H9 (cell line): ENCODE results near the gene PLXNA2. TPM values are rescaled to one million over a fixed set of nuclear protein-coding genes. Genes with fewer than 3 reads are reported as not detected.

ENCODE experiments used
- DNase-seq: peaks from one replicate; pipeline ENCODE4 v3.0.0-alpha.2; 2017
- H2AFZ ChIP-seq: one replicate; pipeline ENCODE4 v1.6.1; 2013; ENCODE audit warnings: mild to moderate bottlenecking, low read length, control low read depth, moderate library complexity
- H2AK5ac ChIP-seq: 2 replicates; pipeline ENCODE4 v1.6.1; 2013; ENCODE audit warnings: low read length, control low read depth, mixed read lengths; ENCODE audit not compliant: insufficient read length
- H2BK120ac ChIP-seq: one replicate; pipeline ENCODE4 v1.6.1; 2013; ENCODE audit warnings: low read depth, mild to moderate bottlenecking, low read length, control low read depth, inconsistent platforms; ENCODE audit not compliant: poor library complexity, severe bottlenecking
- H2BK12ac ChIP-seq: 2 replicates; pipeline ENCODE4 v1.6.1; 2013; ENCODE audit warnings: low read length, control low read depth, mixed read lengths, low read depth; ENCODE audit not compliant: insufficient read length
- H2BK15ac ChIP-seq: 2 replicates; pipeline ENCODE4 v1.6.1; 2013; ENCODE audit warnings: low read depth, low read length, control low read depth
- H2BK20ac ChIP-seq: one replicate; pipeline ENCODE4 v1.6.1; 2013; ENCODE audit warnings: low read depth, mild to moderate bottlenecking, low read length, control low read depth, inconsistent platforms; ENCODE audit not compliant: poor library complexity, severe bottlenecking
- H2BK5ac ChIP-seq: 2 replicates; pipeline ENCODE4 v1.6.1; 2013; ENCODE audit warnings: low read length, control low read depth, mixed read lengths; ENCODE audit not compliant: insufficient read length
- H3K14ac ChIP-seq: 2 replicates; pipeline ENCODE4 v1.6.1; 2013; ENCODE audit warnings: low read length, control low read depth; ENCODE audit not compliant: insufficient read depth
- H3K18ac ChIP-seq: 2 replicates; pipeline ENCODE4 v1.6.1; 2013; ENCODE audit warnings: low read depth, mild to moderate bottlenecking, mixed read lengths, low read length, control low read depth; ENCODE audit not compliant: insufficient read length
- H3K23ac ChIP-seq: 2 replicates; pipeline ENCODE4 v1.6.1; 2013; ENCODE audit warnings: low read length, control low read depth, mixed read lengths, low read depth; ENCODE audit not compliant: insufficient read length
- H3K23me2 ChIP-seq: 2 replicates; pipeline ENCODE4 v1.6.1; 2013; ENCODE audit warnings: low read depth, mild to moderate bottlenecking, mixed read lengths, low read length, control low read depth; ENCODE audit not compliant: insufficient read length, poor library complexity, severe bottlenecking
- H3K27ac ChIP-seq: 2 replicates; pipeline ENCODE4 v1.5.1; 2013; ENCODE audit warnings: low read length, control low read depth, mixed read lengths, low read depth; ENCODE audit not compliant: insufficient read length
- H3K27me3 ChIP-seq: 2 replicates; pipeline ENCODE4 v1.6.1; 2013; ENCODE audit warnings: low read length, control low read depth, inconsistent platforms; ENCODE audit not compliant: insufficient read depth
- H3K4ac ChIP-seq: 2 replicates; pipeline ENCODE4 v1.6.1; 2013; ENCODE audit warnings: low read depth, mild to moderate bottlenecking, control low read depth, inconsistent platforms, low read length, moderate library complexity
- H3K4me1 ChIP-seq: 2 replicates; pipeline ENCODE4 v1.6.1; 2013; ENCODE audit warnings: low read length, control low read depth, inconsistent platforms; ENCODE audit not compliant: insufficient read depth
- H3K4me2 ChIP-seq: 2 replicates; pipeline ENCODE4 v1.6.1; 2013; ENCODE audit warnings: low read length, control low read depth, mixed read lengths; ENCODE audit not compliant: insufficient read length, insufficient read depth
- H3K56ac ChIP-seq: 2 replicates; pipeline ENCODE4 v1.6.1; 2013; ENCODE audit warnings: low read depth, mild to moderate bottlenecking, mixed read lengths, low read length, control low read depth; ENCODE audit not compliant: insufficient read length
- H3K79me1 ChIP-seq: 2 replicates; pipeline ENCODE4 v1.6.1; 2013; ENCODE audit warnings: low read depth, mild to moderate bottlenecking, moderate library complexity, low read length, control low read depth, inconsistent platforms; ENCODE audit not compliant: insufficient read depth, poor library complexity, severe bottlenecking
- H3K79me2 ChIP-seq: 2 replicates; pipeline ENCODE4 v1.6.1; 2013; ENCODE audit warnings: low read length, control low read depth, inconsistent platforms; ENCODE audit not compliant: insufficient read depth
- H3K9ac ChIP-seq: 2 replicates; pipeline ENCODE4 v1.6.1; 2013; ENCODE audit warnings: low read length, control low read depth, mixed read lengths; ENCODE audit not compliant: insufficient read length; ENCODE audit errors: extremely low read depth
- H3K9me3 ChIP-seq: one replicate; pipeline ENCODE4 v1.6.1; 2013; ENCODE audit warnings: low read depth, low read length, inconsistent platforms; ENCODE audit not compliant: control insufficient read depth
- H3T11ph ChIP-seq: one replicate; pipeline ENCODE4 v1.6.1; 2013; ENCODE audit warnings: mild to moderate bottlenecking, low read length, control low read depth, inconsistent platforms
- H4K20me1 ChIP-seq: one replicate; pipeline ENCODE4 v1.6.1; 2013; ENCODE audit not compliant: control insufficient read depth, insufficient read length, insufficient read depth
- H4K5ac ChIP-seq: 2 replicates; pipeline ENCODE4 v1.6.1; 2013; ENCODE audit warnings: low read depth, mild to moderate bottlenecking, mixed read lengths, low read length, control low read depth; ENCODE audit not compliant: insufficient read length
- H4K8ac ChIP-seq: replicated peaks from 2 replicates; pipeline ENCODE4 v1.6.1; 2013; ENCODE audit warnings: low read length, control low read depth, mixed read lengths, low read depth; ENCODE audit not compliant: insufficient read length
- H4K91ac ChIP-seq: 2 replicates; pipeline ENCODE4 v1.6.1; 2013; ENCODE audit warnings: low read depth, mild to moderate bottlenecking, moderate library complexity, mixed read lengths, low read length, control low read depth; ENCODE audit not compliant: insufficient read length
- H3K27ac Mint-ChIP-seq, 3 experiments: 2 replicates in 2 of 3; 3 replicates in 1 of 3; pipeline ENCODE4 v1.8.0; 2020 to 2021; ENCODE audit warnings: mixed read lengths in 3 of 3, mild to moderate bottlenecking in 1 of 3, moderate library complexity in 1 of 3
- H3K27me3 Mint-ChIP-seq: 2 replicates; pipeline ENCODE4 v1.8.0; 2021; ENCODE audit warnings: low read depth, mild to moderate bottlenecking, moderate library complexity, mixed read lengths
- H3K36me3 Mint-ChIP-seq, 3 experiments: 2 replicates in 2 of 3; 3 replicates in 1 of 3; pipeline ENCODE4 v1.8.0; 2020 to 2021; ENCODE audit warnings: low read depth in 3 of 3, mixed read lengths in 3 of 3; ENCODE audit not compliant: insufficient read depth in 1 of 3
- H3K4me1 Mint-ChIP-seq, 2 experiments: 2 replicates each; pipeline ENCODE4 v1.8.0; 2020; ENCODE audit warnings: mixed read lengths in 2 of 2
- H3K4me3 Mint-ChIP-seq, 2 experiments: 2 replicates in 1 of 2; 3 replicates in 1 of 2; pipeline ENCODE4 v1.8.0; 2020 to 2021; ENCODE audit warnings: mild to moderate bottlenecking in 2 of 2, mixed read lengths in 2 of 2, moderate library complexity in 1 of 2
- H3K9me3 Mint-ChIP-seq, 2 experiments: 2 replicates in 1 of 2; 3 replicates in 1 of 2; pipeline ENCODE4 v1.8.0; 2020; ENCODE audit warnings: mild to moderate bottlenecking in 2 of 2, mixed read lengths in 2 of 2, moderate library complexity in 1 of 2
- CTCF ChIP-seq: fragments of 200-600 bp; sonication (generic); conservative IDR thresholded peaks from 3 replicates; pipeline ENCODE4 v1.8.0; 2021; ENCODE audit warnings: antibody characterized with exemption, mild to moderate bottlenecking
- WGBS: extraction: QIAGEN DNeasy Blood & Tissue Kit; methylation state at CpG from one replicate; pipeline ENCODE4 v1.1.7; 2013; ENCODE audit warnings: missing lambda C conversion rate, low lambda C conversion rate, mixed read lengths; ENCODE audit not compliant: insufficient read length; ENCODE audit errors: extremely low coverage; 5-methylcytosine and 5-hydroxymethylcytosine counted together
- total RNA-seq: library from RNA; stranded (reverse); gene quantifications from 2 replicates; pipeline ENCODE4 v1.2.1, GENCODE V29; 2021

Gene PLXNA2
- total RNA-seq, 1 experiment from 2014 or later, result 0.57 TPM

- Histone ChIP-seq H3K23ac (no peak overlapping the region), H3K14ac (no peak overlapping the region), H3K56ac (no peak overlapping the region), H2BK5ac (no peak overlapping the region), H3K9ac (no peak overlapping the region), H3K4me1 (no peaks in the 10 kb centered on the region; the same call in 1 of the 2 replicates), H3K23me2 (no peaks in the 10 kb centered on the region), H3T11ph (no peak overlapping the region), H4K8ac (no peak overlapping the region), H2AFZ (no peak overlapping the region), H3K4ac (no peak overlapping the region), H3K27me3 (peaks cover 2% of the 10 kb centered on the region; the same call in 1 of the 2 replicates), H4K20me1 (no peaks in the 10 kb centered on the region), H4K91ac (no peak overlapping the region), H3K9me3 (no peaks in the 10 kb centered on the region), H3K79me1 (no peaks in the 10 kb centered on the region), H3K4me2 (no peak overlapping the region), H3K27ac (no peak overlapping the region), H2BK120ac (no peak overlapping the region), H2BK20ac (no peak overlapping the region), H2AK5ac (no peak overlapping the region), H2BK15ac (no peak overlapping the region), H4K5ac (no peak overlapping the region), H3K79me2 (no peaks in the 10 kb centered on the region), H3K18ac (no peak overlapping the region), H2BK12ac (no peak overlapping the region)
- TF ChIP-seq CTCF, result no peak
- Mint-ChIP-seq H3K27me3 (peaks cover 63% of the 10 kb centered on the region), H3K9me3 (no peaks in the 10 kb centered on the region; a peak in 1 of 5 replicates), H3K4me3 (no peak overlapping the region), H3K27ac (no peak overlapping the region), H3K36me3 (no peaks in the 10 kb centered on the region), H3K4me1 (peaks cover 14 to 18% of the 10 kb centered on the region in 2 experiments)
- no peak for DNase-seq
- no CpG with 5 or more reads among the region's 5 CpGs for WGBS
Measured at GRCh38 chr1:208251015-208251414, 6.8 kb upstream of the PLXNA2 start.
